Glutamatergic neuron (in vitro differentiated cells): Measurements from ENCODE around the gene AMPD3. TPM values are rescaled to one million over a fixed set of nuclear protein-coding genes. Genes with fewer than 3 reads are reported as not detected.

ENCODE experiments used
- DNase-seq: peaks from one replicate; pipeline ENCODE4 v3.0.0; 2022
- H3K27ac Mint-ChIP-seq: one replicate; pipeline ENCODE4 v1.8.0; 2020; ENCODE audit warnings: mild to moderate bottlenecking, mixed read lengths, inconsistent platforms; ENCODE audit not compliant: unreplicated experiment
- H3K27me3 Mint-ChIP-seq: one replicate; pipeline ENCODE4 v1.8.0; 2020; ENCODE audit warnings: mild to moderate bottlenecking, moderate library complexity, mixed read lengths, inconsistent platforms; ENCODE audit not compliant: unreplicated experiment
- H3K36me3 Mint-ChIP-seq: one replicate; pipeline ENCODE4 v1.8.0; 2020; ENCODE audit warnings: mild to moderate bottlenecking, mixed read lengths, inconsistent platforms; ENCODE audit not compliant: unreplicated experiment
- H3K4me1 Mint-ChIP-seq: one replicate; pipeline ENCODE4 v1.8.0; 2020; ENCODE audit warnings: mild to moderate bottlenecking, low read depth, mixed read lengths, inconsistent platforms; ENCODE audit not compliant: unreplicated experiment
- H3K4me3 Mint-ChIP-seq: one replicate; pipeline ENCODE4 v1.8.0; 2020; ENCODE audit warnings: mild to moderate bottlenecking, mixed read lengths, inconsistent platforms; ENCODE audit not compliant: unreplicated experiment
- H3K9me3 Mint-ChIP-seq: one replicate; pipeline ENCODE4 v1.8.0; 2020; ENCODE audit warnings: mild to moderate bottlenecking, moderate library complexity, mixed read lengths, inconsistent platforms; ENCODE audit not compliant: unreplicated experiment
- CTCF ChIP-seq: fragments of 200-600 bp; sonication (generic); IDR thresholded peaks from one replicate; pipeline ENCODE4 v1.5.0; 2021; ENCODE audit not compliant: partially characterized antibody, unreplicated experiment
- total RNA-seq: library from RNA; stranded (reverse); fragmentation: NEBNext Ultra II Directional; extraction: Animal tissue kit (Norgen Biotek cat#: 25700); gene quantifications from one replicate; pipeline ENCODE4 v1.2.1, GENCODE V29; 2021; ENCODE audit not compliant: unreplicated experiment

The AMPD3 gene
- total RNA-seq, 1 donor from 2014 or later = 0.44 TPM

GRCh38 chr11:10542776-10543175, 87.7 kb downstream of the AMPD3 start:
- Mint-ChIP-seq H3K4me3 (no peak overlapping the region), H3K4me1 (peaks cover 8% of the 10 kb centered on the region), H3K27ac (no peak overlapping the region), H3K27me3 (no peaks in the 10 kb centered on the region), H3K9me3 (peaks cover 6% of the 10 kb centered on the region), H3K36me3 (no peaks in the 10 kb centered on the region)
- DNase-seq = no peak
- no peak for TF ChIP-seq CTCF

GRCh38 chr11:10543782-10544181, 88.7 kb downstream of the AMPD3 start:
- Mint-ChIP-seq H3K4me1 (peaks cover 8% of the 10 kb centered on the region), H3K4me3 (no peak overlapping the region), H3K36me3 (no peaks in the 10 kb centered on the region), H3K27me3 (peaks cover 2% of the 10 kb centered on the region), H3K9me3 (peaks cover 6% of the 10 kb centered on the region), H3K27ac (no peak overlapping the region)
- DNase-seq = no peak
- TF ChIP-seq CTCF = no peak

GRCh38 chr11:10544491-10545465, 89.7 kb downstream of the AMPD3 start:
- peaks cover 6% of the 10 kb centered on the region for H3K9me3 Mint-ChIP-seq
- no peaks in the 10 kb centered on the region for H3K36me3 Mint-ChIP-seq
- no peak overlapping the region for H3K27ac Mint-ChIP-seq
- TF ChIP-seq CTCF = no peak
- no peak overlapping the region for H3K4me3 Mint-ChIP-seq
- H3K4me1 Mint-ChIP-seq = peaks cover 8% of the 10 kb centered on the region
- no peak for DNase-seq
- H3K27me3 Mint-ChIP-seq = peaks cover 2% of the 10 kb centered on the region

GRCh38 chr11:10550503-10551289, 95.6 kb downstream of the AMPD3 start:
- no peaks in the 10 kb centered on the region for H3K4me1 Mint-ChIP-seq
- no peak for DNase-seq
- TF ChIP-seq CTCF = no peak
- no peak overlapping the region for H3K27ac Mint-ChIP-seq
- H3K36me3 Mint-ChIP-seq = peaks cover 5% of the 10 kb centered on the region
- H3K9me3 Mint-ChIP-seq = no peaks in the 10 kb centered on the region
- peaks cover 2% of the 10 kb centered on the region for H3K27me3 Mint-ChIP-seq
- H3K4me3 Mint-ChIP-seq = no peak overlapping the region
